ENCODE data around the gene EFNB3. TPM values are rescaled to one million over a fixed set of nuclear protein-coding genes. Genes with fewer than 3 reads are reported as not detected.

Gene EFNB3
- total RNA-seq, 1 experiment from 2014 or later: 10.0 TPM

GRCh38 chr17:7709031-7709430 lies 4.0 kb downstream of the EFNB3 start:
- BruUV-seq (replicated peaks): no TSS peak

GRCh38 chr17:7710301-7710700 lies 5.3 kb downstream of the EFNB3 start:
- intact Hi-C loops (cut with micrococcal nuclease; ENCODE audit: unreplicated experiment): no loop called here
- ChIA-PET POLR2A (ENCODE audit: low non-redundant PET) (no interaction called here), CTCF (no interaction called here)
- Histone ChIP-seq H3K9me3 (ENCODE audit: low read depth, low read length, poor library complexity, severe bottlenecking) (no peaks in the 10 kb centered on the region), H3K27ac (ENCODE audit: low read depth, low read length, poor library complexity, severe bottlenecking) (no peak overlapping the region), H3K4me3 (ENCODE audit: low read depth, low read length, poor library complexity, severe bottlenecking) (no peak overlapping the region), H3K4me1 (ENCODE audit: insufficient read depth, low read length, poor library complexity, severe bottlenecking) (peaks cover 12% of the 10 kb centered on the region), H3K36me3 (ENCODE audit: insufficient read depth, low read length, poor library complexity, severe bottlenecking) (no peaks in the 10 kb centered on the region), H3K27me3 (replicated peaks; ENCODE audit: insufficient read depth, low read depth, low read length, poor library complexity) (no peaks in the 10 kb centered on the region)
- no peak for TF ChIP-seq EZH2 (IDR thresholded peaks at IDR 0.05; ENCODE audit: borderline replicate concordance, low read depth, low read length, poor library complexity, severe bottlenecking)
- TF ChIP-seq CTCF (conservative IDR thresholded peaks at IDR 0.05; ENCODE audit: low read depth, low read length): no peak
- no peak for DNase-seq (ENCODE audit: low spot score)
- no TSS peak for BruUV-seq (replicated peaks)

More at GRCh38 chr17:7709031-7709430, 4.0 kb downstream of the EFNB3 start:
- no peak overlapping the region for H3K27ac ChIP-seq (ENCODE audit: low read depth, low read length, poor library complexity, severe bottlenecking)
- H3K27me3 ChIP-seq (replicated peaks; ENCODE audit: insufficient read depth, low read depth, low read length, poor library complexity): no peaks in the 10 kb centered on the region
- ChIA-PET POLR2A (ENCODE audit: low non-redundant PET) (no interaction called here), CTCF (no interaction called here)
- no peaks in the 10 kb centered on the region for H3K9me3 ChIP-seq (ENCODE audit: low read depth, low read length, poor library complexity, severe bottlenecking)
- H3K4me3 ChIP-seq (ENCODE audit: low read depth, low read length, poor library complexity, severe bottlenecking): no peak overlapping the region
- no peak for DNase-seq (ENCODE audit: low spot score)
- H3K36me3 ChIP-seq (ENCODE audit: insufficient read depth, low read length, poor library complexity, severe bottlenecking): no peaks in the 10 kb centered on the region
- no peak for TF ChIP-seq CTCF (conservative IDR thresholded peaks at IDR 0.05; ENCODE audit: low read depth, low read length)
- TF ChIP-seq EZH2 (IDR thresholded peaks at IDR 0.05; ENCODE audit: borderline replicate concordance, low read depth, low read length, poor library complexity, severe bottlenecking): no peak
- intact Hi-C loops (cut with micrococcal nuclease; ENCODE audit: unreplicated experiment): no loop called here
- H3K4me1 ChIP-seq (ENCODE audit: insufficient read depth, low read length, poor library complexity, severe bottlenecking): peaks cover 23% of the 10 kb centered on the region

GRCh38 chr17:7711051-7711755 lies 6.2 kb downstream of the EFNB3 start:
- POLR2A ChIA-PET (ENCODE audit: low non-redundant PET): no interaction called here
- no TSS peak for BruUV-seq (replicated peaks)
- TF ChIP-seq EZH2 (IDR thresholded peaks at IDR 0.05; ENCODE audit: borderline replicate concordance, low read depth, low read length, poor library complexity, severe bottlenecking) (no peak), CTCF (conservative IDR thresholded peaks at IDR 0.05; ENCODE audit: low read depth, low read length) (peak; percentile 35)

More at GRCh38 chr17:7711051-7711755, 6.2 kb downstream of the EFNB3 start:
- intact Hi-C loops (cut with micrococcal nuclease; ENCODE audit: unreplicated experiment): no loop called here
- CTCF ChIA-PET: no interaction called here
- Histone ChIP-seq H3K36me3 (ENCODE audit: insufficient read depth, low read length, poor library complexity, severe bottlenecking) (no peaks in the 10 kb centered on the region), H3K9me3 (ENCODE audit: low read depth, low read length, poor library complexity, severe bottlenecking) (no peaks in the 10 kb centered on the region), H3K4me3 (ENCODE audit: low read depth, low read length, poor library complexity, severe bottlenecking) (no peak overlapping the region), H3K27ac (ENCODE audit: low read depth, low read length, poor library complexity, severe bottlenecking) (no peak overlapping the region), H3K4me1 (ENCODE audit: insufficient read depth, low read length, poor library complexity, severe bottlenecking) (peaks cover 8% of the 10 kb centered on the region), H3K27me3 (replicated peaks; ENCODE audit: insufficient read depth, low read depth, low read length, poor library complexity) (no peaks in the 10 kb centered on the region)
- DNase-seq (ENCODE audit: low spot score): no peak

All from A673 (cell line).